GM19452 (cell line): Measurements from ENCODE around the gene TYSND1.
"Not testable (repeated sequence)": the region's sequence is repeated elsewhere in the genome, so short reads cannot be mapped to it uniquely, and the experiment has no call there.

Experiments used
- ATAC-seq: cut with Tn5 transposase; IDR thresholded peaks from one replicate; pipeline ENCODE4 v1.9.1; 2021; ENCODE audit not compliant: unreplicated experiment

TYSND1 gene

GRCh38 chr10:70166394-70166793 is 19.9 kb upstream of the TYSND1 start:
- ATAC-seq = no peak

GRCh38 chr10:70164163-70164562 is 17.7 kb upstream of the TYSND1 start:
- no peak for ATAC-seq

- ATAC-seq = no peak
Observed at GRCh38 chr10:70163448-70163847, 16.9 kb upstream of the TYSND1 start.

- peak; percentile 76 for ATAC-seq
Observed at GRCh38 chr10:70162892-70163201, 16.3 kb upstream of the TYSND1 start.

- ATAC-seq = no peak
Observed at GRCh38 chr10:70162151-70162891, 15.8 kb upstream of the TYSND1 start.

- ATAC-seq = no peak
Observed at GRCh38 chr10:70160798-70161197, 14.3 kb upstream of the TYSND1 start.

GRCh38 chr10:70159366-70159765 is 12.9 kb upstream of the TYSND1 start:
- ATAC-seq = not testable (repeated sequence)

- ATAC-seq = no peak
Observed at GRCh38 chr10:70158113-70158512, 11.6 kb upstream of the TYSND1 start.

GRCh38 chr10:70155255-70155838 is 8.8 kb upstream of the TYSND1 start:
- ATAC-seq = no peak

GRCh38 chr10:70148516-70148915 is 2.0 kb upstream of the TYSND1 start:
- ATAC-seq = no peak

GRCh38 chr10:70147259-70147625 is 742 bp upstream of the TYSND1 start:
- ATAC-seq = no peak

- peak; percentile 57 for ATAC-seq
Observed at GRCh38 chr10:70145666-70146488, 623 bp downstream of the TYSND1 start.

GRCh38 chr10:70145166-70145665 is 1.3 kb downstream of the TYSND1 start:
- ATAC-seq = peak; percentile 1

GRCh38 chr10:70144372-70145110 is 2.0 kb downstream of the TYSND1 start:
- no peak for ATAC-seq

GRCh38 chr10:70142555-70142954 is 3.9 kb downstream of the TYSND1 start:
- ATAC-seq = no peak

- no peak for ATAC-seq
Observed at GRCh38 chr10:70140297-70140696, 6.2 kb downstream of the TYSND1 start.

- no peak for ATAC-seq
Observed at GRCh38 chr10:70139997-70140250, 6.6 kb downstream of the TYSND1 start.

- ATAC-seq = no peak
Observed at GRCh38 chr10:70139151-70139996, 7.1 kb downstream of the TYSND1 start.

GRCh38 chr10:70137927-70138883 is 8.3 kb downstream of the TYSND1 start:
- ATAC-seq = no peak

GRCh38 chr10:70137135-70137534 is 9.4 kb downstream of the TYSND1 start:
- no peak for ATAC-seq
